ENCODE results near the gene NCBP3. TPM values are rescaled to one million over a fixed set of nuclear protein-coding genes. Genes with fewer than 3 reads are reported as not detected.
A peak's percentile ranks its signal among the peaks of the same experiment; 100 is the strongest.
"Not testable (repeated sequence)": the region's sequence is repeated elsewhere in the genome, so short reads cannot be mapped to it uniquely, and the experiment has no call there.

The NCBP3 gene
- polyA plus RNA-seq, 3 donors from 2014 or later: 5.7 to 18.3 (median 11.5) TPM

DNA sequence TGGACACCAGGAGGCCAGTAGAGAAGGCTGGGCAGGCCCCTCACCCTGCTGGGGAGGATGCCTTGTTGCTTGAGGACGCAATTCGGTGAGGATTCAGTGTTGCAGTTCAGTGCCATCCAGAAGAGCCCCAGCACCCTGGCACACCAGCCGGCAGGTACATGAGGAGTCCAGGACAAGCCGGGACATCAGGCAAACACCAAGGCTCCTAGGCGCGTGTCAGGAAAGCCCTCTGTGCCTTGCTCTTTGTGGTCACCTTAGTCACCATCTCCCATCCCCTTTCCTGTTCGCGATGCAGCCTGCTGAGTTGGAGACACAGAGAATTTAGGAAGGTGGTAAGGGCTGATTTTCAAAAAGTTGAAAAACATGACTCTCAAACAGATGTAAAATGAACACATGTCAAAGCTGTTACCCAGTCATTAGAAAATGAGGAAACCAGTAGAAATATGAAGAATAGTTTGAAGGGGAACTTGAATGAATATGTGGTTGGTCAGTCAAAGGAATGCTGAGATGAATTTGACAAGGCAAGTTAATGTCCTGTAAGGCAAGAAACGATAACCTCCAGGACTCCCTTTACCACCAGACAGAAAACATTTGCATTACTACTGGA, 2.3 kb upstream of the NCBP3 start:
- Mint-ChIP-seq H3K36me3 (no peaks in the 10 kb centered on the region), H3K27me3 (ENCODE audit: low read depth in 3 of 3) (peaks cover 0 to 9% (median 9%) of the 10 kb centered on the region in 3 donors), H3K4me1 (peaks cover 20 to 22% of the 10 kb centered on the region in 2 donors), H3K4me3 (no peak overlapping the region), H3K9me3 (no peaks in the 10 kb centered on the region), H3K27ac (no peak overlapping the region)
- DNase-seq: no peak

DNA sequence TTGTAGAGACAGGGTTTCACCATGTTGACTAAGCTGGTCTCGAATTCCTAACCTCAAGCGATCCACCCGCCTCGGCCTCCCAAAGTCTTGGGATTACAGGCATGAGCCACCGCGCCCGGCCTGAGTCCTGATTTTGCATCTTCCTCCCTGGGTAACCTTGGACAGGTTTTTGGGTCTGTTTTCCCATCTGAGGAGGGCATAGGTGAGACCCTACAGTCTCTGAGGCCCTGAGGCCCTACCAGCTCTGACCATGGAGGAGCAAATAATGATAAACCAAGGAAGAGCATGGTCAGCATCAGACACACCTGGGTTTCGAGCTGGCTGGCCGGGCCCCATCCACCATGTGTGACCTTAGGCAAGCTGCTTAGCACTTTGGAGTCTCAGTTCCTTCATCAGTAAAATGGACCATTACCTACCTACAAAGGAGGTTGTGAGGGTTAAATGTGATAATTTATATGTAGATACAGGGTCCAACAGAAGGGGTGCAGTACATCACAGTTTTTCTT, 1.2 kb upstream of the NCBP3 start:
- H3K4me3 Mint-ChIP-seq: peak overlapping the region in 1 of 5 donors; percentile 51
- H3K27ac Mint-ChIP-seq: no peak overlapping the region
- H3K9me3 Mint-ChIP-seq: no peaks in the 10 kb centered on the region
- peaks cover 0 to 9% (median 9%) of the 10 kb centered on the region in 3 donors for H3K27me3 Mint-ChIP-seq (ENCODE audit: low read depth in 3 of 3)
- no peaks in the 10 kb centered on the region for H3K36me3 Mint-ChIP-seq
- H3K4me1 Mint-ChIP-seq: peaks cover 22 to 25% of the 10 kb centered on the region in 2 donors
- no peak for DNase-seq

DNA sequence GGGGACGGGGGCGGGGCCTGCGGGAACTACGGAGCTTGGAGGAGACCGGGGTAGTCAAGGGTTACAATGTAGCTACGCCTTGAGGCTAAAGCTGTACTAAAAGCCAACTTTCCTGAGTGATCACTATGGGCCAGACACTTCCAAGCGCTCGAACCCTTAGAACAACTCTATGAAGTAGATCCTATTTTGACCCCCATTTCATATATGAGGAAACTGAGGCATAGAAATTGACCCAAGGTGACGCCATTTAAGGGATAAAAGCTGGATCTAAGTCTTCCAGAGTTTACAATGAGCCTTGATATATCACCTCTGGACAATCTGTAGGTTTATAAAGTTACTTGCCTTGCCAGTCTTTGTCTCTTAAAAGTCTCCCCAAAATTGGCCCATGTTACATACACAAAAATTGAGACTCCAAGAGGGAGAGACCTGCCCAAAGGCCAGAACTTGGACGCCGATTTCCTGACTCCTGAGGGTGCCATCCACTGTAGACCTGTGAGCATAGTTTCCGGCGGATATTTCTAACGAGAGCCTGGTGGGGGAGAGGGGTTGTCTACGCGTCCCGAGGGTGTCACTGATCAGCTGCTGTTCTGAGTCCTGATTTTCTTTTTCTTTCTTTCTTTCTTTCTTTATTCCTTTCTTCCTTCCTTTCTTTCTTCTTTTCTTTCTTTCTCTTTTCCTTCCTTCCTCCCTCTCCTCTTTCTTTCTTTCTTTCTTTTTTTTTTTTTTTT, 555 bp upstream of the NCBP3 start:
- no peak for DNase-seq
- no peaks in the 10 kb centered on the region for H3K36me3 Mint-ChIP-seq
- H3K9me3 Mint-ChIP-seq: no peaks in the 10 kb centered on the region
- peaks cover 0 to 9% (median 9%) of the 10 kb centered on the region in 3 donors for H3K27me3 Mint-ChIP-seq (ENCODE audit: low read depth in 3 of 3)
- H3K4me1 Mint-ChIP-seq: peaks cover 22 to 25% of the 10 kb centered on the region in 2 donors
- peak overlapping the region; percentile 94 to 96 (median 95) for H3K4me3 Mint-ChIP-seq
- H3K27ac Mint-ChIP-seq: peak overlapping the region in 3 of 6 donors; percentile 48 to 80 (median 53)

DNA sequence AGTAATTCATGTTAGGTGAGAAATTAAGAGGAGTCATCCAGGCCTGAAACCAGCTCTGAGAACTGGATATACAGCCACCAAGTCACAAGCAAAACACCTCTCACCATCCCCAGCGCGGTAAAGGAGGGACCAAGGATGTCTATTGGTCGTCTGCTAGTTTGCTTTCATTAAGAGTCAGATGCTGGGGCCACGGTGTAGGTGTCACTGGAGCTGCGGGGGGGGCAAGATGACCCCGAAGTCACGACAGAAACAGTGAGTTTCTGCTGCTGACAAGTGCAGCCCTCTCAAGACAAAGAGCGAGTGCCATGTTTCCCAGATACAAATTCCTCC, 790 bp downstream of the NCBP3 start:
- DNase-seq: peak; percentile 41 to 54 (median 44)
- Mint-ChIP-seq H3K36me3 (peaks cover 6 to 9% (median 6%) of the 10 kb centered on the region in 3 donors), H3K27me3 (ENCODE audit: low read depth in 3 of 3) (peaks cover 0 to 11% (median 5%) of the 10 kb centered on the region in 3 donors), H3K4me3 (peak overlapping the region; percentile 94 to 96 (median 95)), H3K27ac (peak overlapping the region; percentile 84 to 95 (median 93)), H3K9me3 (no peaks in the 10 kb centered on the region), H3K4me1 (peaks cover 25 to 32% of the 10 kb centered on the region in 2 donors)

DNA sequence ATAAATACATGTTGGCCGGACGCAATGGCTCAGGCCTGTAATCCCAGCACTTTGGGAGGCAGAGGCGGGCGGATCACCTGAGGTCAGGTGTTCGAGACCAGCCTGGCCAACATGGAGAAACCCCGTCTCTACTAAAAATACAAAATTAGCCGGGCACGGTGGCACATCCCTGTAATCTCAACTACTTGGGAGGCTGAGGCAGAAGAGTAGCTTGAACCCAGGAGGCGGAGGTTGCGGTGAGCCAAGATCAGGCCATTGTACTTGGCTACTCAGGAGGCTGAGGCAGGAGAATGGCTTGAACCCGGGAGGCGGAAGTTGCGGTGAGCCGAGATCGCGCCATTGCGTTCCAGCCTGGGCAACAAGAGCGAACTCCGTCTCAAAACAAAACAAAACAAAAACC, 1.5 kb downstream of the NCBP3 start:
- DNase-seq, H3K9me3 Mint-ChIP-seq: not testable (repeated sequence)
- Mint-ChIP-seq H3K27ac (peak overlapping the region in 5 of 6 donors; percentile 40 to 92 (median 50)), H3K27me3 (ENCODE audit: low read depth in 3 of 3) (peaks cover 2 to 11% (median 4%) of the 10 kb centered on the region in 3 donors), H3K36me3 (peaks cover 7 to 16% (median 7%) of the 10 kb centered on the region in 3 donors), H3K4me3 (peak overlapping the region; percentile 94 to 96 (median 95)), H3K4me1 (peaks cover 25 to 39% of the 10 kb centered on the region in 2 donors)

DNA sequence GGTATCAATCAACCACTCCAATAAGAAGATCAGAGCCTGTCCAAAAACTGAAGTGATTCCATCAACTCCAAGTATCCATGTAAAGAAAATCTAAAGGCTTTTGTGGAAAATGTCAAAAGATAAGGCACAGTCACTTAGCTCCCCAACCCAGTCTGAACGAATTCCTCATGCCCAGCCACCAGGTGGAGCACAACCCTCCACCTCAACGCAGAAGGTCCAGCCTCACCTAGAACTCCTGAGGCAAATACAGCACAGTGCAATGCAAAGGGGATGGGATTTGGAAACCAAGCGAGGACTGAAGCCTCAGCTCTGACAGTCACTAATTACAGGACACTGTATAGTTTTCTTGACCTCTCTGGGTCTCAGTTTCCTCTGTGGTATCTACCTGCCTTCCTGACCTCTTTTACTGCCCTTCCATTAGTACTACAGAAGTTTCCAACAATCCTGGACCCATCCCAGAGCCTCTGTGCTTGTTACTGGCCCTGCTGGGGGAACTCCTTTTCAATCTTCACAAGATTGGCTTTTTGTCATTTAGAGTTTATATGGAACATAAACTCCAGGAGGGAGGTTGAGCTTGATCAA, 2.0 kb downstream of the NCBP3 start:
- H3K36me3 Mint-ChIP-seq: peaks cover 7 to 17% (median 7%) of the 10 kb centered on the region in 3 donors
- peak overlapping the region in 4 of 6 donors; percentile 40 to 71 (median 49) for H3K27ac Mint-ChIP-seq
- peak; percentile 6 to 25 (median 16) for DNase-seq
- no peaks in the 10 kb centered on the region for H3K9me3 Mint-ChIP-seq
- peaks cover 2 to 7% (median 4%) of the 10 kb centered on the region in 3 donors for H3K27me3 Mint-ChIP-seq (ENCODE audit: low read depth in 3 of 3)
- peaks cover 25 to 40% of the 10 kb centered on the region in 2 donors for H3K4me1 Mint-ChIP-seq
- H3K4me3 Mint-ChIP-seq: peak overlapping the region; percentile 22 to 96 (median 94)

DNA sequence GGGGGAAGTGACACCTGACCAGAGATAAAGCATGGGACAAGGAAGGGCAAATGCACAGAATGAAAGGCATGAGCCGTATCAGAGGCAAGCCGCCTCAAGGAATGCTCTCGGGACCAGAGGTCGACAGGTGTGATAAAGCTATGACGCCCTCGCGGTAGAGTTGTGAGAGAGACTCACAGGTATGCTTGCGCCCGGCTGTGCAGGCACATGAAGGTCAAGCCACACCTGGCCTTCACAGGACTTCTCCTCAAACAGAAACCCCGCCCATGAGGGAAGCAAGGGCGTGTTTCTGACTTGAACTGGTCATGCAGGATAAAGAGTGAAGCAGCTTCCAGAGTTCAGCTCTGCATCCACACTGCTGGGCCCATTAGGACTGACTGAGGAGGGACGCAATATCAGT, 7.8 kb downstream of the NCBP3 start:
- peaks cover 4 to 43% of the 10 kb centered on the region in 2 donors for H3K4me1 Mint-ChIP-seq
- H3K9me3 Mint-ChIP-seq: no peaks in the 10 kb centered on the region
- H3K4me3 Mint-ChIP-seq: no peak overlapping the region
- no peak for DNase-seq
- H3K27ac Mint-ChIP-seq: no peak overlapping the region
- peaks cover 0 to 2% (median 2%) of the 10 kb centered on the region in 3 donors for H3K27me3 Mint-ChIP-seq (ENCODE audit: low read depth in 3 of 3)
- peaks cover 20 to 29% (median 21%) of the 10 kb centered on the region in 3 donors for H3K36me3 Mint-ChIP-seq

DNA sequence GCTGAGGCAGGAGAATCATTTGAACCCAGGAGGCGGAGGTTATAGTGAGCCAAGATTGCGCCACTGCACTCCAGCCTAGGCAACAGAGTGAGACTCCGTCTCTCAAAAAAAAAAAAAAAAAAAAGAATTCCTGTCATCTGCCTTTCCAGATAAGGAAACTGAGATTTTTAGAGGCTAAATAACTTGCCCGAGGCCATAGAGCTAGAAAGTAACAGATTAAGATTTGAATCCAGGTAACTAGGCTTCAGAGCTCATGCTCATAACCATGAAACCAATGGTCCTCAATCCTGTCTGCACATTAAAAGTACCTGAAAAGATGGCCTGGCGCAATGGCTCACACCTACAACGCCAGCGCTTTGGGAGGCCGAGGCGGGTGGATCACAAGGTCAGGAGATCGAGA, 9.5 kb downstream of the NCBP3 start:
- Mint-ChIP-seq H3K27me3 (ENCODE audit: low read depth in 3 of 3) (peaks cover 0 to 2% (median 2%) of the 10 kb centered on the region in 3 donors), H3K4me3 (no peak overlapping the region), H3K4me1 (peaks cover 4 to 40% of the 10 kb centered on the region in 2 donors), H3K27ac (no peak overlapping the region), H3K36me3 (peaks cover 20 to 30% (median 21%) of the 10 kb centered on the region in 3 donors), H3K9me3 (no peaks in the 10 kb centered on the region)
- DNase-seq: no peak

DNA sequence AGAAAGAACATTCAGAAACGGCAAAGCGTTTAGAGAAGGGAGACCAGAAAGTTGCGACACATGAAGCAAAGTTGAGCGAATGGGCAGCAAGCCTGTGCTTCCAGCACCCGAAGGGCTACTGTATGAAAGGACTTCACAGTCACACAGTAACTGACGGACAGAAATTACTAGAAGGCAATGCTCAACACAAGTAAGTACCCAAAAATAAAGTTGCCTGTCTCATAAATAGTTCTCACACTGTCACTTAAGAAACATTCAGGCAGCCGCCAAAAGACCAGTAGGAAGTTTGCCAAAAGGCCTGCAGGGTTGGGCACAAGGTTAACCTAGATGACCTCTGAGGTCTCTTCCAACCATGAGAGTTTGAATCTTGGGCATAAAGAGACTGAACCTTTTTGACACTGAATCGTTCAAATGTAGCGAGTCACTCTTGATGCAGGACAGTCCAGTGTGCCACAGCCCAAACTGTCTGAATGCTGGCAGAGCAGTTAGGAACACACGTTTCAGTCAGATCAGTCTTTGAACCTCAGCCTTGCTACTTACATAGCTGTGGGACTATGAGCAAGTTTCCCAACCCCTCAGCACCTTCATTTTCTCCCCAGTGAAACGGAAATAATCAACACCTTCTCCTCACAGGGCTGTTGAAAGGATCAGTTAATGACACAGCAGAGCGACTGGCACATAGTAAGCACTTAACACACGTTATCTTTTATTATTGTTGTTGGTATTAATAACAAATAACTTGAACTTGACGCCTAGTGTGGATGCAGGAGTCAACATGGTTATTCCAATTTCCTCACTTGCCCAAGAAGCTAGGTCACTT, 10.4 kb downstream of the NCBP3 start:
- no peak for DNase-seq
- Mint-ChIP-seq H3K4me1 (peaks cover 2 to 36% of the 10 kb centered on the region in 2 donors), H3K9me3 (no peaks in the 10 kb centered on the region), H3K4me3 (no peak overlapping the region), H3K27ac (no peak overlapping the region), H3K27me3 (ENCODE audit: low read depth in 3 of 3) (peaks cover 0 to 2% (median 1%) of the 10 kb centered on the region in 3 donors), H3K36me3 (peaks cover 18 to 23% (median 19%) of the 10 kb centered on the region in 3 donors)

DNA sequence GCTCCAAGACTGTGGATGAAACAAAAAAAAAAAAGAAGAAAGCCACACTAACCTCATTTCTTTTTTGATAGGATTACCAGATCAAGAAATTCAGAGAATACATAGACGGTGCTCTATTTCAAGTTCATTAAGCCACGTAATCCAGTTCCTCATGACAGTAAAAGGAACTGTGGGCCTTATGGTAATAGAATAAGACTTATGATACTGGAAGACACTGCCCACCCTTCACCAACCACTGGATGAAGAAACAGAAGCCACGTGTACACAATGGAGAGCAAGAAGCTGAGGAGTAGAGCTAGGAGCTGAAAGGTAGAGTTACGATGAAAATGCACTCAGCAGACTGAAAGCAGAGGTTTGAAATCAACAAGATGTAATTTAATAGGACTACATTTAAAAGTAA, 11.2 kb downstream of the NCBP3 start:
- H3K36me3 Mint-ChIP-seq: peaks cover 13 to 21% (median 14%) of the 10 kb centered on the region in 3 donors
- peaks cover 2 to 28% of the 10 kb centered on the region in 2 donors for H3K4me1 Mint-ChIP-seq
- DNase-seq: no peak
- no peak overlapping the region for H3K27ac Mint-ChIP-seq
- no peak overlapping the region for H3K4me3 Mint-ChIP-seq
- H3K27me3 Mint-ChIP-seq (ENCODE audit: low read depth in 3 of 3): no peaks in the 10 kb centered on the region
- no peaks in the 10 kb centered on the region for H3K9me3 Mint-ChIP-seq

DNA sequence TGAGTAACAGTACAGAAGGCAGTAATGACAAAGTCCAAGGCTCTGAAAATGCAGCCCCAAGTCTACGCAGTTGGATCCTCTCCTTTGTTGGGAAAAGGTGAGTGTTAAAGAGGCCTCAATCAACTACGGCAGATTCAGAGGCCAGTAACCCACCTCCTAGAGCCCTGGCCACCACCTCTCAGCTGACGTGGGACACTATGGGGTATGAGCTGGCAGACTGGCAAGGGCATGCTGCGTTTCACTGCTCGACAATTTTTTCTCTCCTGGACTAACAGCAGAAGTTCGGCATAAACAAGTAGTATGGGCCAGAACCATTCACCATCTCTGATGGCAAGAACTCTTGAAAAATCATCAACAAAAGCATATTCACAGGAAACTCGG, 17.2 kb downstream of the NCBP3 start:
- peaks cover 0 to 2% (median 2%) of the 10 kb centered on the region in 3 donors for H3K27me3 Mint-ChIP-seq (ENCODE audit: low read depth in 3 of 3)
- peaks cover 18 to 54% (median 20%) of the 10 kb centered on the region in 3 donors for H3K36me3 Mint-ChIP-seq
- H3K4me3 Mint-ChIP-seq: no peak overlapping the region
- H3K27ac Mint-ChIP-seq: no peak overlapping the region
- H3K9me3 Mint-ChIP-seq: no peaks in the 10 kb centered on the region
- no peak for DNase-seq
- H3K4me1 Mint-ChIP-seq: peaks cover 1 to 12% of the 10 kb centered on the region in 2 donors

DNA sequence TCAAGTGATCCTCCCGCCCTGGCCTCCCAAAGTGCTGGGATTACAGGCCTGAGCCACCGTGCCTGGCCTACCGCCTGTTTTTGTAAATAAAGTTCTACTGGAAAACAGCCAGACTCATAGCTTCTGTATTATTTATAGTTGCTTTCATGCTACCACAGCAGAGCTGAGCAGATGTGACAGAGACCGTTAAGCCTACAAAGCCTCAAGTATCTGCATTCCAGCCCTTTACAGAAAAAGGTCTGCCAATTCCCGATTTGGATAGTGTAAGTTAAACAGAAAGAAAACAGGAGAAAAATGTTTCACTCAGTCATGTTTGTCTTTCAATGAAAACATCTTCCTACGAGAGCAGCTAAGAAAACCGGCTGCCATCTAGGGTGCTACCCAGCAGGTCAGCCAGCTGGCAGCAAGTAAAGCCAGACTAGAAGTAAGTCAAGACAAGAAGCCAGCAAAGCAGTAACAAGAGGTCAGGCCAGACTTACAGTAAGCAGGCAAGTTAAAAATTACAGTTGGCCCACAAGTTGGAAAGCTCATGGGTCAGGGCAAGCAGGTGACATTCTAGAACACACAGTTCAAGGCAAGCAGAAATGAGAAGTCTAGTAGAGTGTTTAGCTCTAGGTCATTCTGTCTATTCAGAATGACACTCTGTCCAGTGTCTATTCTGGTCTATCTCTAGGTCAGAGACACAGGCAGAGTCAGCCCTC, 17.7 kb downstream of the NCBP3 start:
- H3K4me1 Mint-ChIP-seq: peaks cover 1 to 6% of the 10 kb centered on the region in 2 donors
- H3K27me3 Mint-ChIP-seq (ENCODE audit: low read depth in 3 of 3): peaks cover 0 to 2% (median 2%) of the 10 kb centered on the region in 3 donors
- no peak for DNase-seq
- H3K36me3 Mint-ChIP-seq: peaks cover 20 to 53% (median 20%) of the 10 kb centered on the region in 3 donors
- no peaks in the 10 kb centered on the region for H3K9me3 Mint-ChIP-seq
- no peak overlapping the region for H3K4me3 Mint-ChIP-seq
- peak overlapping the region in 1 of 6 donors; percentile 3 for H3K27ac Mint-ChIP-seq

Data from immature natural killer cell (primary cell).